ENCODE results near the gene PYURF.

GRCh38 chr4:88478247-88478646, 45.3 kb downstream of the PYURF start:
- no peak for TF ChIP-seq EP300 (IDR thresholded peaks at IDR 0.05; ENCODE audit: low read length)
- no peak for TF ChIP-seq MLX (CRISPR knock-in tag; conservative IDR thresholded peaks at IDR 0.05)

Measured in K562 (cell line).